ENCODE measurements around the gene CASK.
"Not testable (repeated sequence)": the region's sequence is repeated elsewhere in the genome, so short reads cannot be mapped to it uniquely, and the experiment has no call there.

The CASK gene

DNA sequence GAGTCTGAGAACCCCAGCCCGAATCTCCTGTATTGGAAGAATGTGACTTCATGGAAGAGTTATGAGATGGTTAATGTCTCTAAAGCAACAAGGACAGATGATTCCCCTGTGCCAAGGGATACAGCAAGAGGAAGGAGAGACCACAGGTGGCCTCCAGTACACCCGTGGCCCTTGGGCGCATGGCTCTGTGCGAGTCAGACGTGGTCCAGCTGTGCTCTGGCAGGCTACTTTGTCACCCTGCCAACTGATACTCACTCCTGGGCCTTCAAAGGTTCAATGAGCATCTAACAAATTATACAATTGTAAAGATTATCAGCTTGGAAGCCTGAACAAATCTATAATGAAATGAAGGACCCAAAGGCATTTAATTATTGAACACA is 404.5 kb downstream of the CASK start:
- DNase-seq (ENCODE audit: extremely low spot score), result no peak
- CTCF ChIA-PET, result no interaction called here

DNA sequence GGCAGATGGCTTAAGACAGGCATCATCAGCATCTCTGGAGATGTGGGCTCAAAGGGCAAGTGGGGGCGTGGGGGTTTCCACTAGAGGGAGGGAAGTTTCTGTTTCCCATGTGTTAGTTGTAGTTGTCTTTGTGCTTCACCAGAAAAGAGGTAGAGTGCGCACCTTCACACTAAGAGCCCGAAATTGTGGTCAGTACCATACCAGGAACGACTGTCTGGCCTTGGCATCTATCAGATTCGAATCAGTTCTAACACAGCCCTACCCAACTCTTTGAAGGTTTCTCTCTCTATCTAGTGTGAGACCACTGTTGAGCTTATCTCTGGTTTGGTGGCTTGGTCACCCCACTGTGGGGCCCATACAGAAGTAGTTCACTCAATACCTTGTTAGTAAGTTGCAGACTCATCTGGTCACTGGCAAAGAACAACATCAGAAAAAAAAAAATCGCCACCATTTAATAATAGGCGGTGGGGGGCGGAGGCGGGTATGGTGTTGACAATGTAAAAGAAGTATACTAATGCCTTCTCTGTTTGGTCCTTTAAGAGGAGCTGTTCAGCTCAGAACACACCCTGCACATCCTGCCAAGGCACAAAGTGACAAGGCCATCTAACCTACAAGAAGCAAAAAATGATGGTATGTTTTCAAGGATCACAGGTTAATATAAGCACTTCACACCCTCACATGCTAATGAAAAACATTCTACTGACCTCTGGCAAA is 405.1 kb downstream of the CASK start:
- CTCF ChIA-PET, result no interaction called here
- POLR2A ChIA-PET, result no interaction called here
- DNase-seq (ENCODE audit: extremely low spot score), result no peak
- TF ChIP-seq SUZ12 (IDR thresholded peaks at IDR 0.05) (no peak), CTBP1 (IDR thresholded peaks at IDR 0.05; ENCODE audit: borderline replicate concordance) (no peak), SP1 (IDR thresholded peaks at IDR 0.05) (no peak), FOXA1 (IDR thresholded peaks at IDR 0.05) (no peak), HDGF (IDR thresholded peaks at IDR 0.05; ENCODE audit: borderline replicate concordance) (no peak), LEF1 (IDR thresholded peaks at IDR 0.05; ENCODE audit: borderline replicate concordance) (no peak), NFRKB (IDR thresholded peaks at IDR 0.05) (no peak), FOXK2 (IDR thresholded peaks at IDR 0.05) (no peak), BHLHE40 (IDR thresholded peaks at IDR 0.05; ENCODE audit: borderline replicate concordance) (no peak), TARDBP (IDR thresholded peaks at IDR 0.05) (no peak)
- TF ChIP-seq, protein P1, sequence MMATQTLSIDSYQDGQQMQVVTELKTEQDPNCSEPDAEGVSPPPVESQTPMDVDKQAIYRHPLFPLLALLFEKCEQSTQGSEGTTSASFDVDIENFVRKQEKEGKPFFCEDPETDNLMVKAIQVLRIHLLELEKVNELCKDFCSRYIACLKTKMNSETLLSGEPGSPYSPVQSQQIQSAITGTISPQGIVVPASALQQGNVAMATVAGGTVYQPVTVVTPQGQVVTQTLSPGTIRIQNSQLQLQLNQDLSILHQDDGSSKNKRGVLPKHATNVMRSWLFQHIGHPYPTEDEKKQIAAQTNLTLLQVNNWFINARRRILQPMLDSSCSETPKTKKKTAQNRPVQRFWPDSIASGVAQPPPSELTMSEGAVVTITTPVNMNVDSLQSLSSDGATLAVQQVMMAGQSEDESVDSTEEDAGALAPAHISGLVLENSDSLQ (IDR thresholded peaks at IDR 0.05), result no peak

More for the DNA sequence above, 404.5 kb downstream of the CASK start:
- POLR2A ChIA-PET, result no interaction called here
- TF ChIP-seq LEF1 (IDR thresholded peaks at IDR 0.05; ENCODE audit: borderline replicate concordance) (no peak), ELF4 (IDR thresholded peaks at IDR 0.05) (no peak), ARNT (IDR thresholded peaks at IDR 0.05) (no peak), FOXK2 (IDR thresholded peaks at IDR 0.05) (no peak), L3MBTL2 (conservative IDR thresholded peaks at IDR 0.05) (no peak), TARDBP (IDR thresholded peaks at IDR 0.05) (no peak), SUZ12 (IDR thresholded peaks at IDR 0.05) (no peak), NFRKB (IDR thresholded peaks at IDR 0.05) (no peak), HDGF (IDR thresholded peaks at IDR 0.05; ENCODE audit: borderline replicate concordance) (no peak)
- TF ChIP-seq, protein P1 (IDR thresholded peaks at IDR 0.05), result no peak

DNA sequence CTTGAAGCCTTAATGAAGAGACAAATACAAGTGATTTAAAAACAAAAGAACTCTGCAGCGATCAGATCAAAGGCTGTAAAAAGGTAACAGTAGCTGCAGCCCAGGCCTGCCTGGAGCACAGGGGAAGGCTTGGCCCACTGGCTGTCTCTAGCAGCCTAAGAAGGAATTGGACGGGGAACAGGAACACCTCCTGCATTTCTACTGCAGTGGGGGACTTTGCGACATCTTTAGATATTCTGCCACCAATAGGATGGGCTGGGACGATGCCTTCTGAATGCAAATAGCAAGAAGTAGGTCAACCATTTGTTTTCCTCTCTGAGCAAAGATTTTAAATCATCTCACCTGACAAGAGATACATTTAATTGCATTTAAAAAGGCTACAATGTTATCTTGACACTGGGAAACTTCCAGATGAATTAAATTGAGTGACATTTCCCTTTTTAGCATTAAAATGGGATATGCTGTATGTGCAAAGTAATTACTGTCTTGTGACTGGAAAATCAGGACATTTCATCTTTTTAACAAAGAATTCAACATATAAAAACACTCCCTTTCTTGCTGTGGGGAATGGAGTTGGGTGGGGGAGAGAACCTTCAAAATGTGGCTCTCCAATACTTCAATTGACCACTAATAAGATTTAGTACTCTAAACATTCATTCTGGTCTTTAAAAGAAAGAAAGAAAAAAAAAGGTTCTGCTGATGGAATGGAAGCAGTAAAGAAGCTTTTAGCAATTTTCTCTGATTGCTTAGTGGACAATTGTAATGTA is 406.2 kb downstream of the CASK start:
- CTCF ChIA-PET, result no interaction called here

DNA sequence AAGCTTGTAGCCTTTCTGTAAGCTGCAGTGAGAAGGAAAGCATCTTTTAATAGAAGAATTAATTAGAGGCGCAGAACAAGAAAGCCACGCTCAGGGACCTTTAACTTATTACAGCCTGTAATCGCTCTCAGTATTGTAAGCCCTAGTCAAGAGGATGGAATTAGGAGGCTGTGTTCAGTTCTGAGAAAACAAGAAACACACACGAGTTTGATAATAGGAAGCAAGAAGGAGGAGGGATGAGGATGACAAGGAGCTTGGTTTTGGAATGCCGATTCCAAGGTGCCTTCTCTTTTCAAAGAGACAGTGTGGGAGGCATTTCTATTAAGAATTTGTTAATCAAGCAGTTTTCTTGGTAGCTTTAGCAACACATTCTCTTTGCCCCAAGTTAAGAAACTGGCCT is 406.9 kb downstream of the CASK start:
- TF ChIP-seq FOXA1 (IDR thresholded peaks at IDR 0.05) (no peak), FOXK2 (IDR thresholded peaks at IDR 0.05) (no peak), SP1 (IDR thresholded peaks at IDR 0.05) (no peak), SUZ12 (IDR thresholded peaks at IDR 0.05) (no peak), NFRKB (IDR thresholded peaks at IDR 0.05) (no peak), LEF1 (IDR thresholded peaks at IDR 0.05; ENCODE audit: borderline replicate concordance) (no peak), BHLHE40 (IDR thresholded peaks at IDR 0.05; ENCODE audit: borderline replicate concordance) (no peak), CTBP1 (IDR thresholded peaks at IDR 0.05; ENCODE audit: borderline replicate concordance) (no peak), L3MBTL2 (conservative IDR thresholded peaks at IDR 0.05) (no peak), ELF4 (IDR thresholded peaks at IDR 0.05) (no peak), ZNF384 (IDR thresholded peaks at IDR 0.05) (no peak), TARDBP (IDR thresholded peaks at IDR 0.05) (no peak), ARNT (IDR thresholded peaks at IDR 0.05) (no peak), HDGF (IDR thresholded peaks at IDR 0.05; ENCODE audit: borderline replicate concordance) (no peak), FOXM1 (IDR thresholded peaks at IDR 0.05; ENCODE audit: borderline replicate concordance) (no peak)
- TF ChIP-seq, protein P1 (IDR thresholded peaks at IDR 0.05), result no peak
- DNase-seq (ENCODE audit: extremely low spot score), result no peak
- CTCF ChIA-PET, result no interaction called here
- POLR2A ChIA-PET, result no interaction called here

More for the DNA sequence above, 406.2 kb downstream of the CASK start:
- no peak for DNase-seq (ENCODE audit: extremely low spot score)
- POLR2A ChIA-PET, result no interaction called here
- TF ChIP-seq, protein P1 (IDR thresholded peaks at IDR 0.05), result 0 out of 2 replicates have a peak, but pooled peaks have one; percentile 5
- TF ChIP-seq HDGF (IDR thresholded peaks at IDR 0.05; ENCODE audit: borderline replicate concordance), result no peak
- TF ChIP-seq ELF4 (IDR thresholded peaks at IDR 0.05), result no peak

DNA sequence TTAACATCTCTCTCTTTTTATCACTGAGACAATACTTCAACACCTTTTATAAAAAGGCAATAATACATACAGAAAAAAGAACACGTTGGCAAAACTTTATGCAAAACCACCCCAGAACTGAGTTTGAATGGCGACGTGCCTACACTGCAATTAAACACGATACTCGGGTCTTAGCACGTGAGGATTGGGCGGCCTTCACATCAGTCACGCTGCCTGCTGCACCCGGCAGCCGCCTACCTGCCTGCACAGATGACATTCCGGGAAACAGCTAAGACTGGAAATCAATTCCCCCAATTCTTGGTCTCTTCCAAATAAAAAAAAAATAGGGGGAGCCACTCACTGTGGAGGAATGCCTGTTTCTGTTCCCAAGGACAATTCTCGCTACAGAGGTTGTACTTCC is 408.0 kb downstream of the CASK start:
- ChIA-PET CTCF (no interaction called here), POLR2A (no interaction called here)
- no peak for TF ChIP-seq BHLHE40 (IDR thresholded peaks at IDR 0.05; ENCODE audit: borderline replicate concordance)
- TF ChIP-seq L3MBTL2 (conservative IDR thresholded peaks at IDR 0.05), result no peak
- TF ChIP-seq HDGF (IDR thresholded peaks at IDR 0.05; ENCODE audit: borderline replicate concordance), result no peak
- no peak for TF ChIP-seq CTBP1 (IDR thresholded peaks at IDR 0.05; ENCODE audit: borderline replicate concordance)
- no peak for TF ChIP-seq NFRKB (IDR thresholded peaks at IDR 0.05)
- no peak for DNase-seq (ENCODE audit: extremely low spot score)

DNA sequence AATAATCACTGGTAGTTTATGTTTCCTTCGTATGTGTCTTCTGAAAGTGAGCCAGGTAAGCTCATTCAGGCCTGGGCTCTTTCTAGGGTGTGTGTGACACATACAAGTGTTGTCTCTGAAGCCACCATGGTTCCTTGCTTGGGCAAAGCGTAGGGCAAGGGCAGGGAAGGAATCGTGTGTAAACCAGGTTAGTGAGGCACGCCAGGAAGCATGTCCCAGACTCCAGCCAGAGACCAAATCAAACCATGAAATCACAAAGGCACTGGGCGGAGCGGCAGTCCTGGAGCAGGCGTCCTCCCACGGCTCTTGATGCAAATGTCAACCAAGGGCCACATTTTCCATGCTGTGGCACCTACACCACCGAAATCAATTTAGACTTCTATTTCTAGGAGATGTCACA is 409.2 kb downstream of the CASK start:
- ChIA-PET CTCF (no interaction called here), POLR2A (no interaction called here)
- TF ChIP-seq ZNF384 (IDR thresholded peaks at IDR 0.05), result no peak
- TF ChIP-seq CTBP1 (IDR thresholded peaks at IDR 0.05; ENCODE audit: borderline replicate concordance), result no peak
- no peak for TF ChIP-seq SP1 (IDR thresholded peaks at IDR 0.05)
- TF ChIP-seq FOXM1 (IDR thresholded peaks at IDR 0.05; ENCODE audit: borderline replicate concordance), result no peak
- no peak for TF ChIP-seq TARDBP (IDR thresholded peaks at IDR 0.05)
- TF ChIP-seq HDGF (IDR thresholded peaks at IDR 0.05; ENCODE audit: borderline replicate concordance), result no peak
- no peak for TF ChIP-seq NFRKB (IDR thresholded peaks at IDR 0.05)
- no peak for TF ChIP-seq FOXA1 (IDR thresholded peaks at IDR 0.05)
- DNase-seq (ENCODE audit: extremely low spot score), result no peak

DNA sequence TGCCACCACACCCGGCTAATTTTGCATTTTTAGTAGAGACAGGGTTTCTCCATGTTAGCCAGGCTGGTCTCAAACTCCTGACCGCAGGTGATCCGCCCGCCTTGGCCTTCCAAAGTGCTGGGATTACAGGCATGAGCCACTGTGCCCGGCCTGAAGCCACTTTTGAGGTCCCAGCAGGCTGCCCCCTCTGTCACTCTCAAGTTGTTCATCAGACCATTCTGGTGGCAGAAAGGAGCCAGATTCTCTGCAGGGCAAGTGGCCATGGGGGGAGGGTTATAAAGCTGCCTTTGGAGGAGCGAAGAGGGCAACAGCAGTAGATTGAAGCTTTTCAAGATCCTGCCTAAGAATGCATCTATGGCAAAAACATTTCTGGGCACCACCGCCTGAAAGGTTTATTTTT is 410.5 kb downstream of the CASK start:
- POLR2A ChIA-PET; DNase-seq (ENCODE audit: extremely low spot score); CTCF ChIA-PET: not testable (repeated sequence)
